Measurements from ENCODE around the gene CDPF1.
A peak's percentile ranks its signal among the peaks of the same experiment; 100 is the strongest.
"Not testable (repeated sequence)": the region's sequence is repeated elsewhere in the genome, so short reads cannot be mapped to it uniquely, and the experiment has no call there.

CDPF1 gene

GRCh38 chr22:46224044-46224897 is 25.8 kb downstream of the CDPF1 start:
- no peak for DNase-seq

DNA sequence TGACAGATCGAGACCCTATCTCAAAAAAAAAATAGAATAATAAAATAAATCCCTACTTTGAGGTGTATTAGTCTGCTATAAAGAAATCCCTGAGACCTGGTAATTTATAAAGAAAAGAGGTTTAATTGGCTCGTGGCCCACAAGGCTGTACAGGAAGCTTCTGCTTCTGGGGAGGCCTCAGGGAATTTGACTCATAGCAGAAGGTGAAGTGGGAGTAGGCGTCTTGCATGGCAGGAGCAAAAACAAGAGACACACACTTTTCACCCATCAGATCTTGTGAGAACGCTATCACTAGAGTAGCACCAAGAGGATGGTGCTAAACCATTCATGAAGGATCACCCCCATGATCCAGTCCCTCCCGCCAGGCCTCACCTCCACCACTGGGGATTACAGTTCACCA is 29.2 kb downstream of the CDPF1 start:
- DNase-seq = no peak

GRCh38 chr22:46219636-46220035 is 30.5 kb downstream of the CDPF1 start:
- DNase-seq = peak; percentile 12

DNA sequence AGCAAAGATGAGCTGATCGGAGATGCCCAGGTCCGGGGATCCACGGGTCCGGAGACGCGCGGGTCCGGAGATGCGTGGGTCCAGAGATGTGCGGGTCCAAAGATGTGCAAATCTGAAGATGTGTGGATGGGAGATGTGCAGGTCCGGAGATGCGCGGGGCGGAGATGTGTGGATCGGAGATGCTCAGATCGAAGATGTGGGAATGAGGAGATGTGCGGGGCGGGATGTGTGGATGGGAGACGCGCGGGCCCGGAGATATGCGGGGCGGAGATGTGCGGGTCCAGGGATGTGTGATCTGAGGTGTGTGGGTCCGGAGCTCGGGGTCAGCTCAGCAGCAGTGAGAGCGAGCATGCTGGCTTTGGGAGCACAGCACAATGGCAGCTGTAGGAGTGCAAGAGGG is 35.5 kb downstream of the CDPF1 start:
- no peak for DNase-seq

DNA sequence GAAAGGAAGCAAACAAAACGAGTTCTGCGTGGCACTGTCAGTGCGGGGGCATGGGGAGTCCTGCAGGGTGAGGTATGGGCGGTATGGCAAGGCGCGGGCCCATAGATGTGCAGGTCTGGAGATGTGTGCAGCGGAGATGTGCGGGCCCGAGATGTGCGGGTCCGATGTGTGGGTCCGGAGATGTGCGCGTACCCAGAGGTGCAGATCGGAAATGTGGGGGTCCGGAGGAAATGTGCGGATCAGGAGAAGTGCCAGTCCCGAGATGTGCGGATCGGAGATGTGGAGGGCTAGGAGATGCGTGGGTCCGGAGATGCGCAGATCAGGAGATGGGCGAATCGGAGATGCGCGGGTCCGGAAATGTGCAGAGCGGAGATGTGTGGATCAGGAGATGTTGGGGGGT is 35.9 kb downstream of the CDPF1 start:
- no peak for DNase-seq

DNA sequence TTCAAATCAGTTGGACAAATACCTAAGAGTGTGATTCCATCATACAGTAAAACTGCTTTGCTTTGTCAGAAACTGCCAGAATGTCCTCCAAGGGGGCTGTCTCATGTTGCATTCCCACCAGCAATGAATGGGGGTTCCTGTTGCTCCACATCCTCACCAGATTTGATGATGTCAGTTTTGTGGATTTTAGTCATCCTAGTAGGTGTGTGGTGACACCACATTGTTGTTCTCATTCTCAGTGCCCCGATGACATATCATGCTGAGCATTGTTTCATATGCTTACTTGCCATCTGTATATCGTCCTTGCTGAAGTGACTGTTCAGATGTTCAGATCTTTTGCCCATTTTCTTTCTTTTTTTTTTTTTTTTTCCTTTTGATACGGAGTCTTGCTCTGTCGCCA is 37.0 kb downstream of the CDPF1 start:
- DNase-seq = no peak

DNA sequence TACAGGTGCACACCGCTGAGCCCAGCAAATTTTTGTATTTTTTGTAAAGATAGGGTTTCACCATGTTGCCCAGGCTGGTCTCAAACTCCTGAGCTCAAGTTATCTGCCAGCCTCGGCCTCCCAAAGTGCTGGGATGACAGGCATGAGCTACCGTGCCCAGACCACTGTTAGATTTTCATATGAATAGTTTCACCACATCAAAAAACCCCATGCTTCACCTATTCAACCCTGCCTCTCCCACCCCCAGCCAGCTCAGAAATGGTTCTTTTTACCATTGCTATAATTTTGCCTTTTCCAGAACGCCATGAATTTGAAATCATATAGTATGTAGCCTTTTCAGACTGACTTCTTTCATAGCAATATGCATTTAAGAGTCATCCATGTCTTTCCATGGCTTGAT is 37.9 kb downstream of the CDPF1 start:
- DNase-seq = no peak

- DNase-seq = no peak
Observed at GRCh38 chr22:46209262-46209661, 40.8 kb downstream of the CDPF1 start.

- DNase-seq = no peak
Observed at GRCh38 chr22:46203601-46203980, 46.5 kb downstream of the CDPF1 start.

DNA sequence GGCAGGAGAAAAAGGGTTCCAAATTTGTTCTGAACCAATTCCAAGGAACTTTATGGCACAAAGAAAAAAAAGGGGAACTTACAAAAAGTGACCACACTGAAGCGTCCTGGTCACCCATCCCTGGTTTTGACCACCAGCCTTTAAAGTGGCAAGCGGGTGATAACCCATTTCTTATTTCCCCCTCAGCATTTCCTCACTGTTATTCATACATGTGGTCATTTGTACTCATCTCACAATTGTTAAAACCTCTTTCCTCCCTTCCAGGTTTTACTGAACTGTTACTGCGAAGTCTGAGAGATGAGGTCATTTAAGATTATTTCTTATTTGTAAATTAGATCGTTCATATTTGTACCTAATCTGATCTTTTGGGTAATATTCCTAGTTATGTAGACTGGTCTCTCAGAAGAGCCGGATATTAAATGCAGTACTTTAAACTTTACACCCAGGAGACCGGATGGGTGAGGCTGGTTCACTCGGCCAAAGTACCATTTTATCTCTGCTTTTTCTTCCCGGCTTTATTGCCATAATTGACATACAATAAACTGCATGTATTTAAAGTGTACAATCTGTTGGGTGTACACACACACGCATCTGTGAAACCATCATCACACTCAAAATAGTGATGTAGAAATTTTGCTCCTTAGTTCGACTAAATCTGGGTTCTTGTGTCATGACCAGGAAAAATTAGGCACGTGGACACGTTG is 47.0 kb downstream of the CDPF1 start:
- no peak for DNase-seq

- no peak for DNase-seq
Observed at GRCh38 chr22:46201059-46201757, 48.9 kb downstream of the CDPF1 start.

- not testable (repeated sequence) for DNase-seq
Observed at GRCh38 chr22:46198806-46199205, 51.3 kb downstream of the CDPF1 start.

- DNase-seq = no peak
Observed at GRCh38 chr22:46198274-46198673, 51.8 kb downstream of the CDPF1 start.

GRCh38 chr22:46196278-46196677 is 53.8 kb downstream of the CDPF1 start:
- no peak for DNase-seq

GRCh38 chr22:46195487-46196165 is 54.5 kb downstream of the CDPF1 start:
- peak; percentile 9 for DNase-seq
